ENCODE data around the gene SHC4.
"Not testable (repeated sequence)": the region's sequence is repeated elsewhere in the genome, so short reads cannot be mapped to it uniquely, and the experiment has no call there.

Gene SHC4

DNA sequence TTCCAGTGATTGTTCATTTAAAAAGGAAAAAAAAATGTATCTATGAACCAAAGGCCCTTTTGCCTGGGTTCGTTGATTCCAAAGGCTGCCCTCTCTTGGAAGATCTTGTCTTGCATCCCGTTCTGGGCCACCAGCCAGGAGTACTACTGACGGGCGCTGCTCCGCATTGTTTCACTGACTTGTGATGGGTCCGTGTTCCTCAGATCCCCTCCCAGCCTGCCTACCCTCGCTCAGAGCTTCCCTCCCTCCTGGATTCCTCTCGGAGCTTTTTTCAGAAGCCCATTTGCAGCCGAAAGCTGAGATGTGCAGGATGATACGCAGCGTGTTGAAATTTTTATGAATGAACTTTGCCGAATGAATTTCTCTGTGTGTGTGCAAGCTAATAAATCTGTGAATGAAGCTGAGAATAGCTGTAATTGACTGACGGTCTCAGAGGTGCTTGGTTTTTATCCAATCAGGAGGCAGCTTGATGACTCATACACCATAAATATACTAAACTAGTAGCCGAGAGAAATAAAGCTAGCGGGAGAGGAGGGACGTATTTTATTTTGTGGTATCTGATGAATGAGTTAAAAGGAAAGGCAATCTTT lies at the start of gene SHC4:
TSS of gene SHC4 (minus strand) at position 396 of the 590 bp plus-strand sequence. CDS start 904 bp downstream, outside the sequence.
- DNase-seq (ENCODE audit: low read depth in 1 of 2, low spot score in 1 of 2) = no peak

DNA sequence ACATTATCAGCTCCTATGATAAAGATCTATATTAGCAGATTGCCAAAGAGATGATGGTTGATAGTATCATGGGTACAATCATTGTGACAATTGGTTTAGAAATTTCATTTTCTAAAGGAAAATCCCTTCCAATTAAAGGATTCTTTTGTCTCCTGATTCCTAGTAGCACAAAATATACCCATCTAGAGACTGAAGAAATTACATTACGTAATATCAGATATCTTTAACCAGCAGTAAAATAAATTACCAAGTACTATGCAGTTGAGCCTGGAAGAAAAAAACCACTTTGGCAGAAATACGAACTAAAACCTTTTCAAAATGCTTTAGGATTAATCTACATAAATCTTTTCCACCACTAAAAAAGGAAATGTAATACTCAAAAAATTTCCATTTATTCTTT lies 35.6 kb upstream of the SHC4 start:
- DNase-seq (ENCODE audit: low read depth in 1 of 2, low spot score in 1 of 2) = no peak

DNA sequence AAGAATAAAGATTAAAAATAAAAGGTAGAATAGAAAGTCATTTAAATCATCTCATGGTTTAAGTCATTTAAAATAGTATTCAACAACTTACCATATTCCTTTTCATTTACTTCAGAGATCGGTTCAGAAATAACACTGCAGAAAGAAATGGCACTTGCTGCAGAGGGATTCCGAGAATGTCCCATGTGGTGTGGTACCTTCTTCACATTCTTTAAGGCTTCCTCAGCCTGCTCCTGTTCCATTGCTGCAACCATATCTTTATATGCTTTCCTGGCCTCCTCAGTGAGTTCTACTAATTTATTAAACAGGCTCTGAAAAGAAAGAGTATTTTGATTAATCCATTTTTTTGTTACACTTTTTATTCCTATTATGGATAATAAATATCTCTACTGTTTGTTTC lies 32.6 kb upstream of the SHC4 start:
- DNase-seq (ENCODE audit: low read depth in 1 of 2, low spot score in 1 of 2) = no peak

GRCh38 chr15:48993380-48993779 lies 29.7 kb upstream of the SHC4 start:
- no peak for DNase-seq (ENCODE audit: low read depth in 1 of 2, low spot score in 1 of 2)

DNA sequence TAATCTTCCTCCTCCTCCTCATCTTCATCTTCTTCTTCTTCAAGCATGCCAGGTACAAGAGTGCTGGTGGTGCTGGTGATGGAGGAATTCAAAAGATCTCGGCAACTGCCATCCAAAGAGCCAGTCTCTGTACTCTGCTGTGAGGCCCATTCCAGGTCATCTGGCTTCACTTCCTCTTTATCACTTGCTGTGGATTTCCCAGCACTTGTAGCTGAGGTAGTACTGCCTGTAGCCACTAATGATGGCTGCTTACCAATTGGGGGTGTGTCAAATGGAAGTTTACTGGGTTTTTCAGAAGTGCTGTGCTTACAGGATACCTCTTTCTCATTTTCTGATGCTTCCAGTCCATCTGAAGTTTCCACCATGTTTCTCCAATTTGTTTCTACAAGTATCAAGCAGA lies 28.8 kb upstream of the SHC4 start:
- DNase-seq (ENCODE audit: low read depth in 1 of 2, low spot score in 1 of 2) = no peak

GRCh38 chr15:48992096-48992495 lies 28.4 kb upstream of the SHC4 start:
- DNase-seq (ENCODE audit: low read depth in 1 of 2, low spot score in 1 of 2) = no peak

DNA sequence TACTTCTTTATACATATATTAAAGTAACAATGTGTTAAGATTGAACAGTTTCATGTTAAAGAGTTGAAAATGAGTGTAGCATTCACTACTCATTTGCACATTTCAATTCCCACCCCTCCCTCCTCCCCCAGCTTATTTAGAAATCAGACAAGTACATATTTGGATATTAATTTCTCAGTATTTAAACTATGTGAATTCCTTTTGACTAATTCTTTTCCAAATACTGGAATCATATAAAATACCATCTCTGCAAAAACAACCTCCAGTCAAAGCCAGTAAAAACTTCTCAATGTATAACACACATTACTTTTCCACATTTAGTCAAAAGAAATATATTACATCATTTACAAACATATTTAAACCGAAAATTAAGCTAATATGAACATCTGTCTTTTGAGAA lies 25.5 kb upstream of the SHC4 start:
- no peak for DNase-seq (ENCODE audit: low read depth in 1 of 2, low spot score in 1 of 2)

GRCh38 chr15:48987142-48987541 lies 23.4 kb upstream of the SHC4 start:
- DNase-seq (ENCODE audit: low read depth in 1 of 2, low spot score in 1 of 2) = no peak

DNA sequence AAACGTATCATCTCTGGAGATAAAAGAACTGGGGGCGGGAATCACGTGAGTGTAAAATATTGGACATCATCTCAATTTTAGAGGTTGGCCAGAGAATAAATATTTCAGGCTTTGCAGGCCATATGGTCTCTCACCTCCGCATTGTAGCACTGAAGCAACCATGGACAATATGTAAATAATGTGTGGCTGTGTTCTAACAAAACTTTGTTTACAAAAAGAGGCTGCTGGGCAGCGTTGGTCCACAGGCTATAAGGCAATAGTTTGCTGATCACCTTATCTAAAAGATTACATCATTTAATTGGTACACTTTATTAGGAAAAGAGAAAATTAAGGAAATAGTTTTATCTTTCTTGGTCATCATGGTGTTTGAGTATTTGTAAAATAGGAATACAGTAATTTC lies 22.5 kb upstream of the SHC4 start:
- DNase-seq (ENCODE audit: low read depth in 1 of 2, low spot score in 1 of 2) = no peak

DNA sequence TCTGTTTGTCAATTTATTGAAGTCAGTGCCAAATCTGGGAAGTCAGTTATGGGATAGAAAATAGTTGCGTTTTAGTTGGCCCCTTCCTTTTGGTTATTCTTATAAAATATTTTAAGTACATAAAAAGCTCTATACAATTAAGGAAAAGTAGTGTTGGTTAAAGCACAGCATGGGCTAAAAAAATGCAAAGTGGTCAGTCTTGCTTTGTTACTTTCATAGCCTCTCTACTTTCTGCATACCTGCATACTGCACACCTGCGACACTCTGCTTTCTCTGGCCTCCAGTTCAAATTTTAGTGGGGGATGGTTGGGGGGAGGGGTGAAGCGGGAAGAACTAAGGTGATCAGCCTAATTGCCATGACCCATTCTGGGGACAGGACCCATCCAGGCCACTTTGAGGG lies 21.8 kb upstream of the SHC4 start:
- no peak for DNase-seq (ENCODE audit: low read depth in 1 of 2, low spot score in 1 of 2)

DNA sequence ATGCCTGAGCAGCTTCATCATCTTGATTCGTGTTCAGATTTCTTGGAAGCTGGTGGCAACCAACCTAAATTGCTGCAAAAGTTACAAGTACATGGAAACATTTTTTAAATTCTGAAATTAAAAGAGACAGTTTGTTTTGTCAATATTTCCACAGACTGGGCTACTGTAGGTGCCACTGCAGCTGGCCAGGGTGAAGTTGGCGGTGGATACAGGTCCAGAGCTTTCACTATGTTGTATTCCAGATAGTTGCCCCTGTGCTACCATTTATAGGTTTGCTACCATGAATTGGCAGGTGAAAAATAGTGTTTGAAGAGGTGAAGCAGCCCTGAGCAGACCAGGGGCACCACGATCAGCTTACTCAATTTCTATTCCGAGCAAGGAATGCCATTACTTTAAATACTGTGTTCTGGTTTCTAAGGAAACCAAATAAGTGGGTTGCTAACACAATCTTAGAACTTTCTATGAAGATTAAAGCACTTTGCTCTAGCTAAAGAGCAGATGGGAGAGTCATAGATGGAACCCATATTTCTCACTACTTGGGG lies 21.2 kb upstream of the SHC4 start:
- no peak for DNase-seq (ENCODE audit: low read depth in 1 of 2, low spot score in 1 of 2)

- no peak for DNase-seq (ENCODE audit: low read depth in 1 of 2, low spot score in 1 of 2)
Observed at GRCh38 chr15:48984021-48984710, 20.4 kb upstream of the SHC4 start.

- no peak for DNase-seq (ENCODE audit: low read depth in 1 of 2, low spot score in 1 of 2)
Observed at GRCh38 chr15:48983300-48983699, 19.6 kb upstream of the SHC4 start.

DNA sequence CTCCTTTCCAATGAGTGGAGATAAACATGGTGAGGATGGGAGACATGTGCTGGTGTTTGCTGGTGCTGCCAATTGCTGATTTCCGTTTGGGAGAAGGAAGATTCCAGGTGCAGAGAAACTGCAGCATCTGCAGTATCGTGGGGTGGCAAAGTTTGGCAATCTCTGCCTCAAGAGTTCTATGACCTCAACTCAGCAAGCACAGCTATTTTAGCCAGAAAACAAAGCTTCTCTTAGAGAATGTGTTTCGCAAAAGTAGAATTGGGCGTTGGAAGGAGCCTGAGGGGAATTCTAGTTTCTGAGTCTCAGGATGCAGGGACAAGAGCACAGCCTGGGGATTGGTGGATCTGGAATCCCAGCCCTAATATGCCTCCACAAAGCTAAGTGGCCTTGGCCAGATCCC lies 18.2 kb upstream of the SHC4 start:
- DNase-seq (ENCODE audit: low read depth in 1 of 2, low spot score in 1 of 2) = no peak

DNA sequence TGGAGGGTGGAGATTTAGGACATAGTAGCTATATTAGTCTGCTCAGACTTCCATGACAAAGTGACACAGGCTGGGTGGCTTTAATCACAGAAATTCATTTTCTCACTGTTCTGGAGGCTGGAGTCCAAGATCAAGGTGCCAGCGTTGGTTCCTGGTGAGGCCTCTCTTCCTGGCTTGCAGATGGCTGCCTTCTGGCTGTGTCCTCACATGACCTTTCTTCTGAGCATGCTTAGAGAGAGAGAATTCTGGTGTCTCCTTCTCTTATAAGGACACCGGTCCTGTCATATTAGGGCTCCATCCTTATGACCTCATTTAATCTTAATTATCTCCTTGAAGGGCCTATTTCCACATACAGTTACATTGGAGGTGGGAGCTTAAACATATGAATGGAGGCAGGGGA lies 14.9 kb upstream of the SHC4 start:
- DNase-seq (ENCODE audit: low read depth in 1 of 2, low spot score in 1 of 2) = no peak

GRCh38 chr15:48976444-48977088 lies 12.8 kb upstream of the SHC4 start:
- DNase-seq (ENCODE audit: low read depth in 1 of 2, low spot score in 1 of 2) = no peak

DNA sequence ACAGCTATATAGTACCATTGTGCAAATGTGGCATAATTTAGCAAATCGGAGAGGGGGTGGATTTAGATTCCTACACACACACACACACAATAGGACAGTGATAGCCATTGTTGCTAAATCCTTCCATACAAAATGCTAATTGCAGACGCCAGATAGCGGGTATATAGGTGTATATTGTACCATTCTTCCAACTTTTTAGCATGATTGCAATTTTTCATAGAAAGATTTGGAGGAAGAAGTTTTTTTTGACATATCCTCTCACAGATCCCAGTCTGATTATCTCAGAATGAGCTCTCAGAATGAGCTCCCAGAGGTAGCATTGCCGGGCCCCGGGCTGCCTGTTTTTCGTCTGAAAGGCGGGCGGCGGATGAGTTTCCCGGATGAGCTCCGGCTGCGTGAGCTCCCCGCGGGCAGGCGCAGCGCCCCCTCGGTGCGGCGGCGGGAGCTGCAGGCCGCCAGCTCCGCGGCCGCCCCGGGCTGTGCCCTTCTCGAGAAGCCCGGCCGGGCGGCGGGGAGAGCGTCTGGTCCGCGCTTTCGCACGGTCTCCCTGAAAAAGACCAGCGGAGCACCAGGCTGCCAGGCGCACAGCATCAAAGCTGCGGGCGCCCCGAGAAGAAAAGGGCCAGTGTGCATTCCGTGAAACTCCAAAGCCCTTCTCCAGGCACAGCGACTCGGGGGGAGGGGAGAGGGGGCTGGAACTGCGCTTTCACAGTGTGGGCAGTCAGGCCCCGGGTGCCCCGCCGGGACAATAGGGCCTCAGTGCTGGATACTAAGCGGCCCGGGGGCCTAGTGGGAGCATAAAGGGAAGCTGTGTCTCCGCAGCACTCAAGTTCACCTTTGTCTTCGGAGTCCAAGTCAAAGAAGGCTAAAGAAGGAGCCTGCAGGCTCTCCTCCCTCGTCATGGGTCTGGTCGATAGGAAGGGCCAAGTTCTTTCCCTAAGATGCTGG lies 12.0 kb upstream of the SHC4 start:
- DNase-seq (ENCODE audit: low read depth in 1 of 2, low spot score in 1 of 2) = peak; percentile 39 to 69

- DNase-seq (ENCODE audit: low read depth in 1 of 2, low spot score in 1 of 2) = no peak
Observed at GRCh38 chr15:48974882-48975281, 11.2 kb upstream of the SHC4 start.

DNA sequence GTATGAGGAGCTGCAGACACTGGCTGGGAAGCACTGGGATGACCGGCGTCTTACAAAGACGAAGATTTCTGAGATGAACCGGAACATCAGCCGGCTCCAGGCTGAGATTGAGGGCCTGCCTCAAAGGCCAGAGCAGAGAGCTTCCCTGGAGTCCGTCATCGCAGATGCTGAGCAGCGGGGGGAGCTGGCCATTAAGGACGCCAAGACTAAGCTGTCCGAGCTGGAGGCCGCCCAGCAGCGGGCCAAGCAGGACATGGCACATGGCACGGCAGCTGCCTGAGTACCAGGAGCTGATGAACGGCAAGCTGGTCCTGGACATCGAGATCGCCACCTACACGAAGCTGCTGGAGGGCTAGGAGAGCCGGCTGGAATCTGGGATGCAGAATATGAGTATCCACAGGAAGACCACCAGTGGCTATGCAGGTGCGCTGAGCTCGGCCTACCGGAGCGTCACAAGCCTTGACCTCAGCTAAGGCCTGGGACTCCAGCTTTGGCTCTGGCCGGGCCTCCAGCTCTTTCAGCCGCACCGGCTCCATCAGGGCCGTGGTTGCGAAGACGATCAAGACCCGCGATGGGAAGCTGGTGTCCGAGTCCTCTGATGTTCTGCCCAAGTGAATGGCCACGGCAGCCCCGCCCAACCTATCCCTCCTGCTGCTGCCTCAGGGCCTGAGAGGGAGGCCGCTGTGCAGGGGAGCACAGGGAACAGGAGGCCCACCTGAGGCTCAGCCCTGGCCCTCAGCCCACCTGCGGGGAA lies 9.2 kb upstream of the SHC4 start:
- DNase-seq (ENCODE audit: low read depth in 1 of 2, low spot score in 1 of 2) = no peak

- DNase-seq (ENCODE audit: low read depth in 1 of 2, low spot score in 1 of 2) = not testable (repeated sequence)
Observed at GRCh38 chr15:48970926-48971325, 7.2 kb upstream of the SHC4 start.

DNA sequence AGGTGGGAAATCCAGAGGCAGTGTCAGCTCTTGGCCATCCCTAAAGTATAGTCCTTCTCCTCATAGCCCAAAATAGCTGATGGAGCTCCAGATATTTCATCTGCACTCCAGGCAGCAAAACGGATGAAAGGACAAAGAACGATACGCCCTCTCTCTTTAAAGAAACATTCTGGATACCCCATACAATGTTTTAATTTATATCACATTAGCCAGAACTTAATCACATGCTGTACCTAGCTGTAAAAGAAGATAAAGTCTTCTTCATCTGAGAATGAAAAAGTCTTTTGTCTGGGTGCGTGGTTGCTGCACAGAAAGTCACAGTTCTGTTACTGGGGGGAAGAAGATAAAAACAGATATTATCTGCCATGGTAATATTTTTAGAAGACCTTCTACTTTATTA lies 4.3 kb upstream of the SHC4 start:
- DNase-seq (ENCODE audit: low read depth in 1 of 2, low spot score in 1 of 2) = no peak
